Measurements from ENCODE around the gene ITGB1. TPM values are rescaled to one million over a fixed set of nuclear protein-coding genes. Genes with fewer than 3 reads are reported as not detected.

Gene ITGB1
- total RNA-seq, 1 experiment from 2014 or later = 317 TPM

GRCh38 chr10:32951111-32951510, 6.9 kb downstream of the ITGB1 start:
- Mint-ChIP-seq H3K27me3 (ENCODE audit: low read depth) (no peaks in the 10 kb centered on the region), H3K4me3 (peak overlapping the region; percentile 69), H3K27ac (peak overlapping the region; percentile 94), H3K9me3 (no peaks in the 10 kb centered on the region), H3K4me1 (peaks cover 91% of the 10 kb centered on the region), H3K36me3 (no peaks in the 10 kb centered on the region)
- ATAC-seq (no peak), DNase-seq (ENCODE audit: low spot score) (no peak)
- CTCF ChIA-PET = interaction anchor here (0.9 kb wide), 2 partner anchors 12 to 58 kb away, joined by 3 to 4 read pairs; no protein-coding TSS in a partner anchor
- POLR2A ChIA-PET = interaction anchor here (0.6 to 1.8 kb wide), 4 partner anchors 9 to 58 kb away, joined by 3 to 4 read pairs (median 3); no protein-coding TSS in a partner anchor
- TF ChIP-seq NFATC4 (CRISPR knock-in tag; IDR thresholded peaks at IDR 0.05) = no peak
- TF ChIP-seq ZNF532 (CRISPR knock-in tag; IDR thresholded peaks at IDR 0.05; ENCODE audit: borderline replicate concordance) = no peak
- TF ChIP-seq NFYB (CRISPR knock-in tag; conservative IDR thresholded peaks at IDR 0.05; ENCODE audit: low read depth) = no peak
- TF ChIP-seq E2F5 (CRISPR knock-in tag; IDR thresholded peaks at IDR 0.05) = no peak
- no peak for TF ChIP-seq RELA (CRISPR knock-in tag; IDR thresholded peaks at IDR 0.05; ENCODE audit: borderline replicate concordance)
- TF ChIP-seq TP53 (CRISPR knock-in tag; IDR thresholded peaks at IDR 0.05) = no peak
- no peak for TF ChIP-seq E2F4 (CRISPR knock-in tag; IDR thresholded peaks at IDR 0.05; ENCODE audit: borderline replicate concordance, low read depth)
- TF ChIP-seq ATF6 (CRISPR knock-in tag; IDR thresholded peaks at IDR 0.05) = no peak
- TF ChIP-seq AR (CRISPR knock-in tag; IDR thresholded peaks at IDR 0.05) = no peak
- TF ChIP-seq MYBL2 (CRISPR knock-in tag; IDR thresholded peaks at IDR 0.05) = no peak
- TF ChIP-seq JUN (CRISPR knock-in tag; IDR thresholded peaks at IDR 0.05) = no peak
- TF ChIP-seq ZNF425 (CRISPR knock-in tag; conservative IDR thresholded peaks at IDR 0.05) = no peak
- no peak for TF ChIP-seq ZNF671 (CRISPR knock-in tag; IDR thresholded peaks at IDR 0.05)
- no peak for TF ChIP-seq TCF7 (CRISPR knock-in tag; IDR thresholded peaks at IDR 0.05; ENCODE audit: low read depth)
- TF ChIP-seq ELF4 (CRISPR knock-in tag; IDR thresholded peaks at IDR 0.05; ENCODE audit: low read depth) = no peak
- TF ChIP-seq GABPB1 (CRISPR knock-in tag; IDR thresholded peaks at IDR 0.05) = no peak
- TF ChIP-seq FOXJ3 (CRISPR knock-in tag; IDR thresholded peaks at IDR 0.05; ENCODE audit: borderline replicate concordance) = no peak
- TF ChIP-seq ZNF281 (CRISPR knock-in tag; IDR thresholded peaks at IDR 0.05) = no peak
- no peak for TF ChIP-seq NR2C2 (CRISPR knock-in tag; IDR thresholded peaks at IDR 0.05)

Data from WTC11 (cell line).